Measurements from ENCODE around the gene TBX21. TPM values are rescaled to one million over a fixed set of nuclear protein-coding genes. Genes with fewer than 3 reads are reported as not detected.

Gene TBX21
- polyA plus RNA-seq, 3 donors, result 0.05 to 0.16 (median 0.13) TPM

GRCh38 chr17:47700471-47701449 is 32.3 kb upstream of the TBX21 start:
- no peak overlapping the region for H3K4me2 ChIP-seq (replicated peaks; ENCODE audit: extremely low read depth, low read length, poor library complexity, severe bottlenecking)
- no peak overlapping the region for H3K9ac ChIP-seq (ENCODE audit: insufficient read depth, low read length, poor library complexity, severe bottlenecking)
- Mint-ChIP-seq H3K4me3 (no peak overlapping the region), H3K4me1 (peaks cover 32% of the 10 kb centered on the region), H3K9me3 (peaks cover 0 to 3% (median 0%) of the 10 kb centered on the region in 7 donors), H3K36me3 (peaks cover 3 to 4% of the 10 kb centered on the region in 2 donors), H3K27ac (no peak overlapping the region), H3K27me3 (ENCODE audit: low read depth in 3 of 3) (peaks cover 23 to 29% (median 24%) of the 10 kb centered on the region in 3 donors)
- H2AFZ ChIP-seq (ENCODE audit: insufficient read depth, low read depth, low read length, poor library complexity, severe bottlenecking), result no peak overlapping the region
- H4K20me1 ChIP-seq (ENCODE audit: insufficient read depth, low read length), result peaks cover 6% of the 10 kb centered on the region
- H3K9me3 ChIP-seq (replicated peaks in 1 of 2; ENCODE audit: control insufficient read depth in 1 of 2, insufficient read depth in 1 of 2, low read length in 2 of 2), result no peaks in the 10 kb centered on the region
- H3K27me3 ChIP-seq (ENCODE audit: control insufficient read depth in 2 of 2, insufficient read depth in 2 of 2, low read length in 2 of 2), result peaks cover 0 to 12% of the 10 kb centered on the region in 2 donors
- no peak overlapping the region for H3K4me3 ChIP-seq (replicated peaks in 1 of 3; ENCODE audit: low read depth in 2 of 3, low read length in 3 of 3)
- peaks cover 31 to 36% of the 10 kb centered on the region in 2 donors for H3K4me1 ChIP-seq (ENCODE audit: control insufficient read depth in 1 of 2, insufficient read depth in 2 of 2, low read length in 2 of 2)
- no peak overlapping the region for H3K27ac ChIP-seq (ENCODE audit: low read depth in 1 of 2, low read length in 2 of 2)
- intact Hi-C loops (cut with micrococcal nuclease), result no loop called here
- H3K36me3 ChIP-seq (replicated peaks in 1 of 2; ENCODE audit: control insufficient read depth in 1 of 2, insufficient read depth in 2 of 2, low read length in 2 of 2), result no peaks in the 10 kb centered on the region
- TF ChIP-seq, protein P1, sequence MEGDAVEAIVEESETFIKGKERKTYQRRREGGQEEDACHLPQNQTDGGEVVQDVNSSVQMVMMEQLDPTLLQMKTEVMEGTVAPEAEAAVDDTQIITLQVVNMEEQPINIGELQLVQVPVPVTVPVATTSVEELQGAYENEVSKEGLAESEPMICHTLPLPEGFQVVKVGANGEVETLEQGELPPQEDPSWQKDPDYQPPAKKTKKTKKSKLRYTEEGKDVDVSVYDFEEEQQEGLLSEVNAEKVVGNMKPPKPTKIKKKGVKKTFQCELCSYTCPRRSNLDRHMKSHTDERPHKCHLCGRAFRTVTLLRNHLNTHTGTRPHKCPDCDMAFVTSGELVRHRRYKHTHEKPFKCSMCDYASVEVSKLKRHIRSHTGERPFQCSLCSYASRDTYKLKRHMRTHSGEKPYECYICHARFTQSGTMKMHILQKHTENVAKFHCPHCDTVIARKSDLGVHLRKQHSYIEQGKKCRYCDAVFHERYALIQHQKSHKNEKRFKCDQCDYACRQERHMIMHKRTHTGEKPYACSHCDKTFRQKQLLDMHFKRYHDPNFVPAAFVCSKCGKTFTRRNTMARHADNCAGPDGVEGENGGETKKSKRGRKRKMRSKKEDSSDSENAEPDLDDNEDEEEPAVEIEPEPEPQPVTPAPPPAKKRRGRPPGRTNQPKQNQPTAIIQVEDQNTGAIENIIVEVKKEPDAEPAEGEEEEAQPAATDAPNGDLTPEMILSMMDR (IDR thresholded peaks at IDR 0.05), result no peak
- H3K79me2 ChIP-seq (ENCODE audit: insufficient read depth, low read length), result no peaks in the 10 kb centered on the region
- DNase-seq, result no peak
- WGBS (ENCODE audit: insufficient coverage), result 97% methylated on average over 4 of the region's 13 CpGs

DNA sequence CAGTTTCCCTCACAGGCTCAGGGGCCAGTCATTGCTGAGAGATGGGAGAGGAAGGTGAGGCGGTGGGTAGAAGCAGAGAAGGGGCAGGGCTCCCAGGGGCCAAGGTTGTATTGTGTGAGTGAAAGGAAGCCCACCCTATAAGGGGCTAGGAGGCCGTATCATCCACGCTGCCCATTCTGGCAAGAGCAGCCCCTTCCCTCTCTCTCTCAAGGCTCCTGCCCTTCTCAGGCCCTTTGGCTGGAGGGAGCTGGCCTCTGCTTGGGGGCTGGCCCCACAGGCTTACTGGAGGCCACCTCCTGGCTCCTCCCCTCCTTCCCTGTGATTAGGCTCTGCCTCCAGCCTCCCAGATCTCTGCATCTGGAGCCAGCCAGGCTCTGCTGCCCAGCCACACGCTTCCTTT is 31.4 kb upstream of the TBX21 start:
- no peak overlapping the region for H3K4me2 ChIP-seq (replicated peaks; ENCODE audit: extremely low read depth, low read length, poor library complexity, severe bottlenecking)
- H3K9ac ChIP-seq (ENCODE audit: insufficient read depth, low read length, poor library complexity, severe bottlenecking), result no peak overlapping the region
- peaks cover 3 to 4% of the 10 kb centered on the region in 2 donors for H3K36me3 Mint-ChIP-seq
- no peaks in the 10 kb centered on the region for H3K79me2 ChIP-seq (ENCODE audit: insufficient read depth, low read length)
- peaks cover 37% of the 10 kb centered on the region for H3K4me1 Mint-ChIP-seq
- H3K27ac ChIP-seq (ENCODE audit: low read depth in 1 of 2, low read length in 2 of 2), result no peak overlapping the region
- H3K9me3 Mint-ChIP-seq, result peaks cover 0 to 3% (median 0%) of the 10 kb centered on the region in 7 donors
- DNase-seq, result no peak
- H4K20me1 ChIP-seq (ENCODE audit: insufficient read depth, low read length), result peaks cover 6% of the 10 kb centered on the region
- peaks cover 32 to 36% of the 10 kb centered on the region in 2 donors for H3K4me1 ChIP-seq (ENCODE audit: control insufficient read depth in 1 of 2, insufficient read depth in 2 of 2, low read length in 2 of 2)
- intact Hi-C loops (cut with micrococcal nuclease), result no loop called here
- H3K4me3 ChIP-seq (replicated peaks in 1 of 3; ENCODE audit: low read depth in 2 of 3, low read length in 3 of 3), result no peak overlapping the region
- no peaks in the 10 kb centered on the region for H3K9me3 ChIP-seq (replicated peaks in 1 of 2; ENCODE audit: control insufficient read depth in 1 of 2, insufficient read depth in 1 of 2, low read length in 2 of 2)
- H2AFZ ChIP-seq (ENCODE audit: insufficient read depth, low read depth, low read length, poor library complexity, severe bottlenecking), result no peak overlapping the region
- 100% methylated on average over 1 of the region's 4 CpGs for WGBS (ENCODE audit: insufficient coverage)
- no peak overlapping the region for H3K4me3 Mint-ChIP-seq
- TF ChIP-seq, protein P1 (IDR thresholded peaks at IDR 0.05), result no peak
- H3K27me3 ChIP-seq (ENCODE audit: control insufficient read depth in 2 of 2, insufficient read depth in 2 of 2, low read length in 2 of 2), result peaks cover 0 to 15% of the 10 kb centered on the region in 2 donors
- no peaks in the 10 kb centered on the region for H3K36me3 ChIP-seq (replicated peaks in 1 of 2; ENCODE audit: control insufficient read depth in 1 of 2, insufficient read depth in 2 of 2, low read length in 2 of 2)
- peaks cover 18 to 34% (median 19%) of the 10 kb centered on the region in 3 donors for H3K27me3 Mint-ChIP-seq (ENCODE audit: low read depth in 3 of 3)
- H3K27ac Mint-ChIP-seq, result no peak overlapping the region

All from CD14-positive monocyte (primary cell).